Mesendoderm (in vitro differentiated cells): ENCODE data around the gene RGS5.
A peak's percentile ranks its signal among the peaks of the same experiment; 100 is the strongest.

Experiments used
- DNase-seq: peaks from one replicate; pipeline ENCODE4 v3.0.0; 2013
- H2AK5ac ChIP-seq: 2 replicates; pipeline ENCODE4 v1.6.1; 2013; ENCODE audit warnings: low read length, inconsistent platforms
- H2BK120ac ChIP-seq: 2 replicates; pipeline ENCODE4 v1.6.1; 2013; ENCODE audit warnings: low read depth, mild to moderate bottlenecking, low read length, moderate library complexity, mixed read lengths
- H2BK15ac ChIP-seq: replicated peaks from 2 replicates; pipeline ENCODE4 v1.6.1; 2013; ENCODE audit warnings: low read depth, mild to moderate bottlenecking, moderate library complexity
- H2BK5ac ChIP-seq: 2 replicates; pipeline ENCODE4 v1.6.1; 2013; ENCODE audit warnings: low read length, inconsistent platforms
- H3K18ac ChIP-seq: 2 replicates; pipeline ENCODE4 v1.6.1; 2013; ENCODE audit warnings: mild to moderate bottlenecking, low read length, mixed read lengths
- H3K23ac ChIP-seq: one replicate; pipeline ENCODE4 v1.6.1; 2013; ENCODE audit warnings: low read length
- H3K27ac ChIP-seq: 2 replicates; pipeline ENCODE4 v1.5.1; 2013; ENCODE audit warnings: low read depth, mild to moderate bottlenecking, inconsistent platforms, low read length, moderate library complexity
- H3K27me3 ChIP-seq: 2 replicates; pipeline ENCODE4 v1.6.1; 2013; ENCODE audit warnings: low read length, control low read depth, mild to moderate bottlenecking, inconsistent platforms; ENCODE audit not compliant: insufficient read depth, poor library complexity
- H3K36me3 ChIP-seq: 2 replicates; pipeline ENCODE4 v1.6.1; 2013; ENCODE audit warnings: low read length, inconsistent platforms; ENCODE audit not compliant: control insufficient read depth, insufficient read depth
- H3K4ac ChIP-seq: one replicate; pipeline ENCODE4 v1.6.1; 2013; ENCODE audit warnings: low read depth, mild to moderate bottlenecking, low read length, moderate library complexity
- H3K4me1 ChIP-seq: 2 replicates; pipeline ENCODE4 v1.6.1; 2013; ENCODE audit warnings: low read depth, low read length, inconsistent platforms; ENCODE audit not compliant: control insufficient read depth
- H3K4me2 ChIP-seq: 2 replicates; pipeline ENCODE4 v1.6.1; 2013; ENCODE audit warnings: low read length
- H3K4me3 ChIP-seq: 2 replicates; pipeline ENCODE4 v1.5.1; 2013; ENCODE audit warnings: mild to moderate bottlenecking, low read length
- H3K56ac ChIP-seq: one replicate; pipeline ENCODE4 v1.6.1; 2013; ENCODE audit warnings: low read length
- H3K79me1 ChIP-seq: 2 replicates; pipeline ENCODE4 v1.6.1; 2013; ENCODE audit warnings: low read length, inconsistent platforms
- H3K79me2 ChIP-seq: 2 replicates; pipeline ENCODE4 v1.6.1; 2013; ENCODE audit warnings: mild to moderate bottlenecking, low read length; ENCODE audit not compliant: control insufficient read depth, insufficient read depth
- H3K9ac ChIP-seq: 2 replicates; pipeline ENCODE4 v1.6.1; 2013; ENCODE audit warnings: low read length, inconsistent platforms
- H4K5ac ChIP-seq: one replicate; pipeline ENCODE4 v1.6.1; 2013; ENCODE audit warnings: low read length
- H4K8ac ChIP-seq: one replicate; pipeline ENCODE4 v1.6.1; 2013; ENCODE audit warnings: low read depth, mild to moderate bottlenecking, control low read depth, low read length, moderate library complexity
- WGBS: extraction: QIAGEN DNeasy Blood & Tissue Kit; methylation state at CpG from one replicate; pipeline ENCODE4 v1.1.7; 2013; ENCODE audit warnings: low lambda C conversion rate, missing lambda C conversion rate; ENCODE audit not compliant: insufficient coverage; ENCODE audit errors: extremely low coverage; 5-methylcytosine and 5-hydroxymethylcytosine counted together

The RGS5 gene

GRCh38 chr1:163213626-163214025, 10.9 kb upstream of the RGS5 start:
- Histone ChIP-seq H3K79me2 (no peaks in the 10 kb centered on the region), H3K4me2 (no peak overlapping the region), H3K27me3 (no peaks in the 10 kb centered on the region), H2AK5ac (no peak overlapping the region), H3K56ac (no peak overlapping the region), H4K5ac (no peak overlapping the region), H3K36me3 (no peaks in the 10 kb centered on the region), H3K9ac (no peak overlapping the region), H2BK120ac (no peak overlapping the region), H3K27ac (no peak overlapping the region), H2BK5ac (no peak overlapping the region), H3K4me3 (no peak overlapping the region), H3K18ac (no peak overlapping the region), H3K4me1 (no peaks in the 10 kb centered on the region), H3K79me1 (no peaks in the 10 kb centered on the region), H4K8ac (no peak overlapping the region), H3K23ac (no peak overlapping the region), H3K4ac (no peak overlapping the region), H2BK15ac (no peak overlapping the region)
- WGBS = no CpG with 5 or more reads among the region's 4 CpGs
- no peak for DNase-seq

- Histone ChIP-seq H3K23ac (no peak overlapping the region), H3K79me1 (no peaks in the 10 kb centered on the region), H3K56ac (no peak overlapping the region), H3K36me3 (no peaks in the 10 kb centered on the region), H3K4me3 (no peak overlapping the region), H2BK5ac (no peak overlapping the region), H4K5ac (no peak overlapping the region), H3K18ac (no peak overlapping the region), H3K27me3 (no peaks in the 10 kb centered on the region), H3K79me2 (no peaks in the 10 kb centered on the region), H2BK120ac (no peak overlapping the region), H3K4me2 (no peak overlapping the region), H3K4ac (no peak overlapping the region), H3K27ac (no peak overlapping the region), H3K9ac (no peak overlapping the region), H4K8ac (no peak overlapping the region), H3K4me1 (no peaks in the 10 kb centered on the region), H2AK5ac (no peak overlapping the region), H2BK15ac (no peak overlapping the region)
- no CpG with 5 or more reads among the region's 2 CpGs for WGBS
- no peak for DNase-seq
Measured at GRCh38 chr1:163211667-163212066, 9.0 kb upstream of the RGS5 start.

GRCh38 chr1:163205513-163205912, 2.8 kb upstream of the RGS5 start:
- Histone ChIP-seq H4K8ac (no peak overlapping the region), H3K79me2 (no peaks in the 10 kb centered on the region), H2AK5ac (no peak overlapping the region), H3K9ac (no peak overlapping the region), H3K4ac (no peak overlapping the region), H3K4me1 (no peaks in the 10 kb centered on the region), H2BK15ac (no peak overlapping the region), H3K36me3 (no peaks in the 10 kb centered on the region), H3K56ac (no peak overlapping the region), H3K4me3 (no peak overlapping the region), H3K79me1 (no peaks in the 10 kb centered on the region), H3K23ac (no peak overlapping the region), H3K27me3 (no peaks in the 10 kb centered on the region), H3K4me2 (no peak overlapping the region), H2BK5ac (no peak overlapping the region), H3K27ac (no peak overlapping the region), H4K5ac (no peak overlapping the region), H2BK120ac (no peak overlapping the region), H3K18ac (no peak overlapping the region)
- DNase-seq = no peak

- Histone ChIP-seq H3K4ac (no peak overlapping the region), H3K79me1 (no peaks in the 10 kb centered on the region), H3K4me3 (no peak overlapping the region), H2BK15ac (no peak overlapping the region), H4K5ac (no peak overlapping the region), H3K4me1 (peaks cover 2% of the 10 kb centered on the region), H3K36me3 (no peaks in the 10 kb centered on the region), H3K27me3 (no peaks in the 10 kb centered on the region), H2BK5ac (no peak overlapping the region), H3K79me2 (no peaks in the 10 kb centered on the region), H3K56ac (no peak overlapping the region), H3K23ac (no peak overlapping the region), H3K4me2 (no peak overlapping the region), H2BK120ac (no peak overlapping the region), H3K9ac (no peak overlapping the region), H3K18ac (peak overlapping the region; percentile 28), H2AK5ac (no peak overlapping the region), H4K8ac (no peak overlapping the region), H3K27ac (peak overlapping the region; percentile 19)
- no CpG with 5 or more reads among the region's 1 CpG for WGBS
- peak; percentile 46 for DNase-seq
Measured at GRCh38 chr1:163203561-163203960, 845 bp upstream of the RGS5 start.

GRCh38 chr1:163201906-163202305, 810 bp downstream of the RGS5 start:
- Histone ChIP-seq H3K56ac (no peak overlapping the region), H3K79me1 (no peaks in the 10 kb centered on the region), H4K5ac (no peak overlapping the region), H3K4ac (peak overlapping the region; percentile 70), H3K36me3 (no peaks in the 10 kb centered on the region), H4K8ac (no peak overlapping the region), H3K4me2 (no peak overlapping the region), H3K18ac (no peak overlapping the region), H3K27me3 (no peaks in the 10 kb centered on the region), H2BK5ac (no peak overlapping the region), H3K23ac (no peak overlapping the region), H3K79me2 (no peaks in the 10 kb centered on the region), H2AK5ac (no peak overlapping the region), H3K4me3 (no peak overlapping the region), H2BK15ac (no peak overlapping the region), H2BK120ac (no peak overlapping the region), H3K4me1 (peaks cover 2% of the 10 kb centered on the region), H3K27ac (no peak overlapping the region), H3K9ac (no peak overlapping the region)
- WGBS = no CpG with 5 or more reads among the region's 1 CpG
- no peak for DNase-seq

- H4K8ac ChIP-seq = no peak overlapping the region
- H3K18ac ChIP-seq = peak overlapping the region; percentile 65
- no peaks in the 10 kb centered on the region for H3K79me2 ChIP-seq
- H3K27me3 ChIP-seq = no peaks in the 10 kb centered on the region
- H3K56ac ChIP-seq = no peak overlapping the region
- no peak overlapping the region for H3K4me2 ChIP-seq
- H3K23ac ChIP-seq = no peak overlapping the region
- no peak overlapping the region for H3K4me3 ChIP-seq
- no peak overlapping the region for H3K9ac ChIP-seq
- peak overlapping the region; percentile 7 for H2AK5ac ChIP-seq
- peak; percentile 6 for DNase-seq
- no peak overlapping the region for H4K5ac ChIP-seq
- no CpG with 5 or more reads among the region's 4 CpGs for WGBS
- H2BK5ac ChIP-seq = peak overlapping the region; percentile 14
- H2BK15ac ChIP-seq = no peak overlapping the region
- no peak overlapping the region for H2BK120ac ChIP-seq
- H3K36me3 ChIP-seq = no peaks in the 10 kb centered on the region
- H3K4ac ChIP-seq = peak overlapping the region; percentile 59
- H3K79me1 ChIP-seq = no peaks in the 10 kb centered on the region
- no peak overlapping the region for H3K27ac ChIP-seq
- peaks cover 5% of the 10 kb centered on the region for H3K4me1 ChIP-seq
Measured at GRCh38 chr1:163197022-163197421, 5.7 kb downstream of the RGS5 start.
